Thyroid gland (tissue), 4 donors: ENCODE data around the gene MYL1.

ENCODE experiments used
- CTCF ChIP-seq, 6 experiments: fragments of 200-600 bp in 3 of 6; fragments of 450-650 bp in 3 of 6; sonication (generic) in 3 of 6; IDR thresholded peaks; one replicate each; pipeline ENCODE4 v1.5.1; 2016 to 2019; ENCODE audit warnings: antibody characterized with exemption in 6 of 6, mild to moderate bottlenecking in 2 of 6, inconsistent platforms in 1 of 6, moderate library complexity in 1 of 6
- POLR2A ChIP-seq, 2 donors: fragments of 450-650 bp; IDR thresholded peaks; one replicate each; pipeline ENCODE4 v1.6.1; 2017; ENCODE audit warnings: antibody characterized with exemption in 2 of 2, mild to moderate bottlenecking in 2 of 2, moderate library complexity in 1 of 2

- TF ChIP-seq CTCF (IDR thresholded peaks at IDR 0.05) = no peak
- TF ChIP-seq POLR2A (IDR thresholded peaks at IDR 0.05) = no peak
Measured at GRCh38 chr2:210324458-210324857, 9.5 kb upstream of the MYL1 start.
